Measurements from ENCODE around the gene GNAQ. TPM values are rescaled to one million over a fixed set of nuclear protein-coding genes. Genes with fewer than 3 reads are reported as not detected.

GNAQ gene
- total RNA-seq, 4 donors from 2014 or later: 18.1 to 35.1 (median 24.0) TPM

GRCh38 chr9:77750284-77750683, 281.3 kb downstream of the GNAQ start:
- WGBS, 2 donors: 41% methylated on average over 1 of the region's 1 CpG
- intact Hi-C loops (cut with DNase I): loop anchor here (10.0 kb wide), 1 partner anchor 295 kb away; no protein-coding TSS in a partner anchor
- TF ChIP-seq, protein P1, sequence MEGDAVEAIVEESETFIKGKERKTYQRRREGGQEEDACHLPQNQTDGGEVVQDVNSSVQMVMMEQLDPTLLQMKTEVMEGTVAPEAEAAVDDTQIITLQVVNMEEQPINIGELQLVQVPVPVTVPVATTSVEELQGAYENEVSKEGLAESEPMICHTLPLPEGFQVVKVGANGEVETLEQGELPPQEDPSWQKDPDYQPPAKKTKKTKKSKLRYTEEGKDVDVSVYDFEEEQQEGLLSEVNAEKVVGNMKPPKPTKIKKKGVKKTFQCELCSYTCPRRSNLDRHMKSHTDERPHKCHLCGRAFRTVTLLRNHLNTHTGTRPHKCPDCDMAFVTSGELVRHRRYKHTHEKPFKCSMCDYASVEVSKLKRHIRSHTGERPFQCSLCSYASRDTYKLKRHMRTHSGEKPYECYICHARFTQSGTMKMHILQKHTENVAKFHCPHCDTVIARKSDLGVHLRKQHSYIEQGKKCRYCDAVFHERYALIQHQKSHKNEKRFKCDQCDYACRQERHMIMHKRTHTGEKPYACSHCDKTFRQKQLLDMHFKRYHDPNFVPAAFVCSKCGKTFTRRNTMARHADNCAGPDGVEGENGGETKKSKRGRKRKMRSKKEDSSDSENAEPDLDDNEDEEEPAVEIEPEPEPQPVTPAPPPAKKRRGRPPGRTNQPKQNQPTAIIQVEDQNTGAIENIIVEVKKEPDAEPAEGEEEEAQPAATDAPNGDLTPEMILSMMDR (IDR thresholded peaks at IDR 0.05): no peak
- no peak for TF ChIP-seq POLR2A (IDR thresholded peaks at IDR 0.05)
- no peak for DNase-seq
- Histone ChIP-seq H3K27me3 (no peaks in the 10 kb centered on the region), H3K9me3 (no peaks in the 10 kb centered on the region), H3K4me1 (peaks cover 0 to 18% (median 0%) of the 10 kb centered on the region in 3 donors), H3K36me3 (no peaks in the 10 kb centered on the region), H3K4me3 (no peak overlapping the region), H3K27ac (no peak overlapping the region)

- Histone ChIP-seq H3K27me3 (no peaks in the 10 kb centered on the region), H3K9me3 (no peaks in the 10 kb centered on the region), H3K4me3 (no peak overlapping the region), H3K36me3 (no peaks in the 10 kb centered on the region), H3K4me1 (peaks cover 0 to 38% (median 5%) of the 10 kb centered on the region in 3 donors), H3K27ac (no peak overlapping the region)
- no peak for DNase-seq
- TF ChIP-seq POLR2A (IDR thresholded peaks at IDR 0.05): no peak
- TF ChIP-seq, protein P1 (IDR thresholded peaks at IDR 0.05): no peak
- intact Hi-C loops (cut with DNase I): no loop called here
Observed at GRCh38 chr9:77748214-77748772, 283.3 kb downstream of the GNAQ start.

- no peak overlapping the region for H3K27ac ChIP-seq
- no peak for DNase-seq
- no peaks in the 10 kb centered on the region for H3K9me3 ChIP-seq
- H3K36me3 ChIP-seq: no peaks in the 10 kb centered on the region
- H3K4me1 ChIP-seq: peaks cover 0 to 37% (median 5%) of the 10 kb centered on the region in 3 donors
- TF ChIP-seq, protein P1 (IDR thresholded peaks at IDR 0.05): no peak
- no peak for TF ChIP-seq POLR2A (IDR thresholded peaks at IDR 0.05)
- H3K4me3 ChIP-seq: no peak overlapping the region
- H3K27me3 ChIP-seq: no peaks in the 10 kb centered on the region
- intact Hi-C loops (cut with DNase I): no loop called here
Observed at GRCh38 chr9:77747163-77747562, 284.4 kb downstream of the GNAQ start.

- 30 to 35% methylated on average over 6 of the region's 6 CpGs for WGBS, 2 donors
- no peak overlapping the region for H3K4me3 ChIP-seq
- intact Hi-C loops (cut with DNase I): no loop called here
- H3K27me3 ChIP-seq: no peaks in the 10 kb centered on the region
- H3K9me3 ChIP-seq: no peaks in the 10 kb centered on the region
- no peak for DNase-seq
- TF ChIP-seq, protein P1 (IDR thresholded peaks at IDR 0.05): no peak
- TF ChIP-seq POLR2A (IDR thresholded peaks at IDR 0.05): no peak
- H3K36me3 ChIP-seq: no peaks in the 10 kb centered on the region
- H3K4me1 ChIP-seq: peaks cover 0 to 25% (median 5%) of the 10 kb centered on the region in 3 donors
- H3K27ac ChIP-seq: no peak overlapping the region
Observed at GRCh38 chr9:77744841-77745430, 286.7 kb downstream of the GNAQ start.

DNA sequence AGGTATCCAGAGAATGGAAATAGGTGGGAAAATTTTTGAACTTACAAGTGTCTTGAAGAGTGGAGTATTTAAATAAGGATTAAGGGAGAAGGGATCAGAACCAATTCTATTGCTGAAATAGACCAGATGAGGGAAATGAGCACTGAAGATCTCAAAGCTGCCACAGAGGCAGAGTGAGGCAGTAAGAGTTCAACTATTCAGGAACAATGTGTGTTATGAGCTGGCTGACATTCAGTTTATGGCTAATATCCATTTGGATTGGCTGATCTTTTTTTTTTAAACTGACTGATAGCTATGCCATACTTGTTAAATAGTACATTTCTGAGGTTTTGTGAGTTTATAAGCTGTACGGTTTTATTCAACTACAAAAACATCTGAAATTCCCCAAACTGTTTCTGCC, 288.2 kb downstream of the GNAQ start:
- Histone ChIP-seq H3K36me3 (no peaks in the 10 kb centered on the region), H3K9me3 (no peaks in the 10 kb centered on the region), H3K4me1 (peaks cover 0 to 25% (median 5%) of the 10 kb centered on the region in 3 donors), H3K27me3 (no peaks in the 10 kb centered on the region), H3K27ac (no peak overlapping the region), H3K4me3 (no peak overlapping the region)
- WGBS, 2 donors: 57 to 76% methylated on average over 1 of the region's 1 CpG
- TF ChIP-seq, protein P1 (IDR thresholded peaks at IDR 0.05): no peak
- no peak for TF ChIP-seq POLR2A (IDR thresholded peaks at IDR 0.05)
- no peak for DNase-seq
- intact Hi-C loops (cut with DNase I): no loop called here
